Body of pancreas (tissue), 4 donors: Measurements from ENCODE around the gene GUCA2A. TPM values are rescaled to one million over a fixed set of nuclear protein-coding genes. Genes with fewer than 3 reads are reported as not detected.

Experiments
- ATAC-seq: fragments of 150-250 bp; one replicate; pipeline ENCODE4 v1.9.1; 2016
- DNase-seq, 4 donors: peaks; one replicate each; pipeline ENCODE4 v3.0.0-alpha.2; 2019
- H3K27ac ChIP-seq, 4 donors: fragments of 200-600 bp; sonication (generic); 1 replicate in 3 of 4; 2 replicates in 1 of 4; pipeline versions ENCODE4 v1.5.1 to v1.6.1; 2016 to 2019; ENCODE audit warnings: mild to moderate bottlenecking in 1 of 4, mixed read lengths in 1 of 4, moderate library complexity in 1 of 4
- H3K27me3 ChIP-seq, 2 donors: fragments of 200-600 bp; sonication (generic); one replicate each; pipeline ENCODE4 v1.6.0; 2016; ENCODE audit warnings: mild to moderate bottlenecking in 1 of 2
- H3K36me3 ChIP-seq, 2 donors: fragments of 200-600 bp; sonication (generic); replicated peaks in 1 of 2; 2 replicates each; pipeline ENCODE4 v1.5.1; 2016; ENCODE audit warnings: low read depth in 2 of 2; ENCODE audit not compliant: insufficient read depth in 1 of 2
- H3K4me1 ChIP-seq: fragments of 200-600 bp; sonication (generic); one replicate; pipeline ENCODE4 v1.6.0; 2016
- H3K4me3 ChIP-seq, 2 donors: fragments of 200-600 bp; sonication (generic); 1 replicate in 1 of 2; 2 replicates in 1 of 2; pipeline ENCODE4 v1.5.1; 2016 to 2019
- H3K9me3 ChIP-seq, 3 donors: fragments of 200-600 bp; sonication (generic); 1 replicate in 2 of 3; 2 replicates in 1 of 3; pipeline ENCODE4 v1.5.1; 2016
- POLR2A ChIP-seq, 3 donors: fragments of 450-650 bp; IDR thresholded peaks; one replicate each; pipeline ENCODE4 v1.6.1; 2016; ENCODE audit warnings: antibody characterized with exemption in 3 of 3, mild to moderate bottlenecking in 2 of 3
- WGBS, 2 donors: methylation state at CpG; one replicate each; pipeline ENCODE4 v1.1.5; 2017; 5-methylcytosine and 5-hydroxymethylcytosine counted together
- intact Hi-C: fragments of 100-400 bp; cut with DNase I; formaldehyde crosslinking; loops from one replicate; pipeline ENCODE4 v1.15.1; 2023
- total RNA-seq, 2 donors: library from RNA; depleted of rRNA; stranded (reverse); fragments of >200 nt; gene quantifications; one replicate each; pipeline ENCODE4 v1.1.0, GENCODE V29; 2016
- TF ChIP-seq, protein P1 (sequence below), 7 experiments: fragments of 450-650 bp in 4 of 7; fragments of 200-600 bp in 3 of 7; sonication (generic) in 3 of 7; IDR thresholded peaks; one replicate each; pipeline ENCODE4 v1.5.1; 2016 to 2019; ENCODE audit warnings: antibody characterized with exemption in 7 of 7

The GUCA2A gene
- total RNA-seq, 2 donors from 2014 or later, result not detected

DNA sequence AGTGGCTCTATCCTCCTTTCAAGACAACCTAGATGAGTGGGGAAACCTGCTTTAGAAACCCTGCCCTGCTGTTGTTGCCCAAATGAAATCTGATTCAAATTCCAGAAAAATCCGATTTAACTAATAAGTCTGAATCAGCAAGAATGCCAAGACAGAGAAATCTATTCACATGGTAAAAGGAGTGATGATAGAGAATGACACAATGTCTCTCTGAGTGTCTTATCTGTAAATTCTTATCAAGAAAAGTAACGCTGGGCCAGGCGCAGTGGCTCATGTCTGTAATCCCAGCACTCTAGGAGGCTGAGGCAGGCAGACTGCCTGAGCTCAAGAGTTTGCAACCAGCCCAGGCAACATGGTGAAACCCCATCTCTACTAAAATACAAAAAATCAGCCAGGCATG is 13.7 kb upstream of the GUCA2A start:
- Histone ChIP-seq H3K9me3 (no peaks in the 10 kb centered on the region), H3K4me3 (no peak overlapping the region), H3K27me3 (no peaks in the 10 kb centered on the region), H3K27ac (no peak overlapping the region), H3K36me3 (peaks cover 0 to 3% of the 10 kb centered on the region in 2 donors), H3K4me1 (peaks cover 15% of the 10 kb centered on the region)
- intact Hi-C loops, result no loop called here
- ATAC-seq, result no peak
- no peak for DNase-seq
- no peak for TF ChIP-seq POLR2A (IDR thresholded peaks at IDR 0.05)
- TF ChIP-seq, protein P1, sequence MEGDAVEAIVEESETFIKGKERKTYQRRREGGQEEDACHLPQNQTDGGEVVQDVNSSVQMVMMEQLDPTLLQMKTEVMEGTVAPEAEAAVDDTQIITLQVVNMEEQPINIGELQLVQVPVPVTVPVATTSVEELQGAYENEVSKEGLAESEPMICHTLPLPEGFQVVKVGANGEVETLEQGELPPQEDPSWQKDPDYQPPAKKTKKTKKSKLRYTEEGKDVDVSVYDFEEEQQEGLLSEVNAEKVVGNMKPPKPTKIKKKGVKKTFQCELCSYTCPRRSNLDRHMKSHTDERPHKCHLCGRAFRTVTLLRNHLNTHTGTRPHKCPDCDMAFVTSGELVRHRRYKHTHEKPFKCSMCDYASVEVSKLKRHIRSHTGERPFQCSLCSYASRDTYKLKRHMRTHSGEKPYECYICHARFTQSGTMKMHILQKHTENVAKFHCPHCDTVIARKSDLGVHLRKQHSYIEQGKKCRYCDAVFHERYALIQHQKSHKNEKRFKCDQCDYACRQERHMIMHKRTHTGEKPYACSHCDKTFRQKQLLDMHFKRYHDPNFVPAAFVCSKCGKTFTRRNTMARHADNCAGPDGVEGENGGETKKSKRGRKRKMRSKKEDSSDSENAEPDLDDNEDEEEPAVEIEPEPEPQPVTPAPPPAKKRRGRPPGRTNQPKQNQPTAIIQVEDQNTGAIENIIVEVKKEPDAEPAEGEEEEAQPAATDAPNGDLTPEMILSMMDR (IDR thresholded peaks at IDR 0.05), result no peak
- 27 to 40% methylated on average over 3 of the region's 3 CpGs for WGBS, 2 donors

DNA sequence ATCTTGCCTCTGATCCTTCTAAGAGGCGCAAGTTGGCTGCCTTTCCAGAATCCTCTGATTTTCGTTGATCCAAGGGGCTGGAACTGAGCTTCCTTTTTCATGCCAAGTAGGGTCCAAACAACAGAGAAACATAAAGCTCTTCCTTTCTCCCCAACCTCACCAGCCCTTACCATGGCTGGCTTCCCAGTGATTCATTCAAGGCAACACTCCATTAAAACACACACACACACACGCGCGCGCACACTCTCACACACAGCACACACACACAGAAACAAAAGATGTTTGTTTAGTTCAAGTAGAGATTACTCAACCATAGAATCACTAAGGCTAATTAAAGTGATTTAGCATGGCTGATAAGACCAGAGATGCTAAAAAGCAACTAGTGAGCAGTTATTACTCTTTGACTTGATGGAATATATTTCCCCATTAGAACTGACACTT is 13.0 kb upstream of the GUCA2A start:
- Histone ChIP-seq H3K9me3 (no peaks in the 10 kb centered on the region), H3K27me3 (no peaks in the 10 kb centered on the region), H3K36me3 (peaks cover 0 to 3% of the 10 kb centered on the region in 2 donors), H3K4me3 (no peak overlapping the region), H3K27ac (peak overlapping the region in 1 of 4 donors; percentile 6), H3K4me1 (peaks cover 22% of the 10 kb centered on the region)
- DNase-seq, result peak in 1 of 4 donors; percentile 28
- 52 to 56% methylated on average over 6 of the region's 6 CpGs for WGBS, 2 donors
- intact Hi-C loops, result no loop called here
- ATAC-seq, result no peak
- TF ChIP-seq, protein P1 (IDR thresholded peaks at IDR 0.05), result no peak
- no peak for TF ChIP-seq POLR2A (IDR thresholded peaks at IDR 0.05)

DNA sequence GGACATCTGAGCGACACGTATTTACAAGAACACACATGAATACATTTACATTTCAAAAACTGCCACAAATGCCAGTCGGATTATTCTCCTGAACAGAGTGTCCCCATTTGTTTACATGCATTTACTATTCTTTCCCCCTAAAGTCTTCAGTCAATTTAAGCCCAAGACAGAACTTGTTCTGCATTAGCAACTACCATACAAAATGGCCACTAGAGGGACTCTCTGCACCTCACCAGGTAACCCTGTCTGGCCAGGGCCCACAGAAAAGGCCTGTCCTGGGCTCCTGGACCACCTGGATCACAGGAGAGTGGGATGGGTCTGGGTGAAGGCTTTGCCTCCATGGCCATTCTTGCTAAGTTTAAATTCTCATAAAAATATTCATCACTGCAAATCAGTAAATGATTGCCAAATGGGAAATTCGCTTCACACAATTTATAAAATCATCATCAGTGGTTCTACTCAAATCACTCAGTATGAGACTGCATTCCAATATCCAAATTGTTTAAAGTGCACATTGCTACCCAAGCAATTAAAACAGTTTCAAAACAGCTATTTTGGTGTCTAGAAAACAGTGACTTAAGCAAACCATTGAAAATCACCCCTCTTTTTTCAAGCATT is 12.5 kb upstream of the GUCA2A start:
- Histone ChIP-seq H3K4me1 (peaks cover 27% of the 10 kb centered on the region), H3K4me3 (no peak overlapping the region), H3K9me3 (no peaks in the 10 kb centered on the region), H3K36me3 (peaks cover 0 to 3% of the 10 kb centered on the region in 2 donors), H3K27ac (peak overlapping the region in 1 of 4 donors; percentile 6), H3K27me3 (no peaks in the 10 kb centered on the region)
- intact Hi-C loops, result no loop called here
- DNase-seq (peak in 2 of 4 donors; percentile 41 to 48), ATAC-seq (no peak)
- TF ChIP-seq, protein P1 (IDR thresholded peaks at IDR 0.05), result peak; percentile 45 to 62 (median 60)
- no peak for TF ChIP-seq POLR2A (IDR thresholded peaks at IDR 0.05)
- 70 to 74% methylated on average over 4 of the region's 4 CpGs for WGBS, 2 donors

DNA sequence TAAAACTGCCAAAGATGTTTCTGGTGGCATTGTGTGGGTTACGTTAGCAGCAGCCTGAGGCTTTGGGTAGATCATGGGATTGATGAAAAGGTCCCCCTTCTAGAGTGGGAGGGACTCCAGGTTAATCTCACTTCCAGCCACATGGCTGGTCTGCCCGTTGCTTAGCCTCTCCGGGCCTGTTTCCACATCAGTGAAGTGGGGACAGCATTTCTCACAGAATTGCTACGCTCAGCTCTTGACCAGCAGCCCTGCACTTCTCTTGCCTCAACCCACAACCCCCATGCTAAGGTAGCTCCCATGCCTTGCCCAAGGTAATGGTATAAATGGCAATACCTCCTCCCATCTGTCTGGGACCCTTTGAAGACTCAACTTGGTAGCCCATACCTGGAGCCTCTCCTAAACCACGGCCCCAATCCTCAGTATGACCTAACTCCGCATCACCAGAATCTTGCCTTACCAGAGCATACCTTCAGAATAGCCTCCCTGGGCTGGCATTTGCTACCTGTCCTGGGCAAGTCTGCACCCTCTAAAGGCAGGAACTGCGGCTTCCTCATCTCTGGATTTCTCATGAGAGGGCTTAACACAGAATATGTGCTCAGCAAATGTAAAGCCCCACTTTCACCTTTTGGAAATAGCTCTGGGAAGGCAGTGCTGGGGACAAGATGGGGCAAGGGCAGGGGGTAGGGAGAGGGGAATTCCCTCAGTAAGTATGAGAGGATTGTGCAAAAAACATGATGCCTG is 10.9 kb upstream of the GUCA2A start:
- no peaks in the 10 kb centered on the region for H3K27me3 ChIP-seq
- H3K27ac ChIP-seq, result no peak overlapping the region
- no peak overlapping the region for H3K4me3 ChIP-seq
- 90 to 92% methylated on average over 7 of the region's 7 CpGs for WGBS, 2 donors
- peaks cover 41% of the 10 kb centered on the region for H3K4me1 ChIP-seq
- H3K9me3 ChIP-seq, result no peaks in the 10 kb centered on the region
- TF ChIP-seq, protein P1 (IDR thresholded peaks at IDR 0.05), result no peak
- TF ChIP-seq POLR2A (IDR thresholded peaks at IDR 0.05), result no peak
- no peak for ATAC-seq
- DNase-seq, result no peak
- intact Hi-C loops, result no loop called here
- peaks cover 0 to 2% of the 10 kb centered on the region in 2 donors for H3K36me3 ChIP-seq
